Esophagus muscularis mucosa (tissue), 3 donors: ENCODE measurements around the gene C12orf42.

Experiments
- CTCF ChIP-seq, 3 experiments: fragments of 200-600 bp in 2 of 3; fragments of 450-650 bp in 1 of 3; sonication (generic) in 2 of 3; IDR thresholded peaks; one replicate each; pipeline ENCODE4 v1.5.1; 2017 to 2019; ENCODE audit warnings: antibody characterized with exemption in 3 of 3, mild to moderate bottlenecking in 2 of 3, moderate library complexity in 1 of 3
- POLR2A ChIP-seq: fragments of 450-650 bp; IDR thresholded peaks from one replicate; pipeline ENCODE4 v1.6.1; 2017; ENCODE audit warnings: antibody characterized with exemption, moderate library complexity, mild to moderate bottlenecking, low read depth
- POLR2AphosphoS5 ChIP-seq, 2 donors: sonication (generic); formaldehyde crosslinking; IDR thresholded peaks; one replicate each; pipeline ENCODE4 v1.6.1; 2017; ENCODE audit warnings: antibody characterized with exemption in 2 of 2

DNA sequence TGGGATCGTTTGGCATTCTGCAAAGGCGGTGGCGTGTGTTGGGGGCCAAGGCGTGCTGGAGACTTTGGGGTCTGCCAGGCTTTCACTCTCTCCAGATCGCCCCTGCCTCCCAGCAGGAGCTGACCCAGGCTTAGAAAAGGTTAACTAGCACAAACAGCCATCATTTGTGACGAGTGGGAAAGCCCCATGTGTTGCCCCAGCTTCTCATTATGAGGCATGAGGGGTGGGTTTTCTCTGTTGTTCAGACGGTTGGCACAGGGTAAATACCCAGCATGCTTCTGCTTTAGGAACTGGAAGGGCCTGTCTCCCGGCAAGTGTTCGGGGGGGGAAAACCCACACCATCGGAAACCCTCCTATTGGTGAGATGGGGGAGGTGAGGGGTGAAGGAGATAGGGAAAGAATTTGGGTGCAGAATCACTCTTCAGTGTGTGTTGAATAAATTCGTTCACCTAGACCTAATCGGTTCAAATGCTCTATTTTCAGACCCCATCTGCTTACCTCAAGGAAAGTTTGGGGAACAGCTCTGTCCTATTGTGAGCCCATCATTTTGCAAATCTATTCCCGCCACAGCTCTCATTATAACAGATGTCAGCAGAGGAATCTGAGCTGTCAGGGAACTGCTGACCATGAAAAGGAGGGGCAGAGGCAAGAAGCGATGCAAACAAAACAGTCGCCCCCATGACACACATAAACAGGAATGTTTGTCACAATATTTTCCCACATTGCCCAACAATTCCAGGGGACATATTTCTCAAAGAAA is 34.7 kb upstream of the C12orf42 start:
- no peak for TF ChIP-seq CTCF (IDR thresholded peaks at IDR 0.05)
- no peak for TF ChIP-seq POLR2A
- TF ChIP-seq POLR2AphosphoS5 (IDR thresholded peaks at IDR 0.05) = no peak
